ENCODE data around the gene VCAM1.
"Not testable (repeated sequence)": the region's sequence is repeated elsewhere in the genome, so short reads cannot be mapped to it uniquely, and the experiment has no call there.

Gene VCAM1

GRCh38 chr1:100706296-100706695 is 13.2 kb upstream of the VCAM1 start:
- no peaks in the 10 kb centered on the region for H3K4me1 ChIP-seq (ENCODE audit: low read depth, poor library complexity, severe bottlenecking)
- TF ChIP-seq, protein P1, sequence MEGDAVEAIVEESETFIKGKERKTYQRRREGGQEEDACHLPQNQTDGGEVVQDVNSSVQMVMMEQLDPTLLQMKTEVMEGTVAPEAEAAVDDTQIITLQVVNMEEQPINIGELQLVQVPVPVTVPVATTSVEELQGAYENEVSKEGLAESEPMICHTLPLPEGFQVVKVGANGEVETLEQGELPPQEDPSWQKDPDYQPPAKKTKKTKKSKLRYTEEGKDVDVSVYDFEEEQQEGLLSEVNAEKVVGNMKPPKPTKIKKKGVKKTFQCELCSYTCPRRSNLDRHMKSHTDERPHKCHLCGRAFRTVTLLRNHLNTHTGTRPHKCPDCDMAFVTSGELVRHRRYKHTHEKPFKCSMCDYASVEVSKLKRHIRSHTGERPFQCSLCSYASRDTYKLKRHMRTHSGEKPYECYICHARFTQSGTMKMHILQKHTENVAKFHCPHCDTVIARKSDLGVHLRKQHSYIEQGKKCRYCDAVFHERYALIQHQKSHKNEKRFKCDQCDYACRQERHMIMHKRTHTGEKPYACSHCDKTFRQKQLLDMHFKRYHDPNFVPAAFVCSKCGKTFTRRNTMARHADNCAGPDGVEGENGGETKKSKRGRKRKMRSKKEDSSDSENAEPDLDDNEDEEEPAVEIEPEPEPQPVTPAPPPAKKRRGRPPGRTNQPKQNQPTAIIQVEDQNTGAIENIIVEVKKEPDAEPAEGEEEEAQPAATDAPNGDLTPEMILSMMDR (conservative IDR thresholded peaks at IDR 0.05; ENCODE audit: low read depth, low read length), result no peak
- H3K4me2 ChIP-seq, result no peak overlapping the region
- H3K27ac ChIP-seq, result no peak overlapping the region
- no peak overlapping the region for H3K9ac ChIP-seq
- no peaks in the 10 kb centered on the region for H3K27me3 ChIP-seq (ENCODE audit: insufficient read depth, low read depth)
- H3K36me3 ChIP-seq (ENCODE audit: insufficient read depth), result no peaks in the 10 kb centered on the region
- H2AFZ ChIP-seq (ENCODE audit: low read depth), result no peak overlapping the region
- no peaks in the 10 kb centered on the region for H3K79me2 ChIP-seq (ENCODE audit: insufficient read depth, low read depth)
- H4K20me1 ChIP-seq (ENCODE audit: insufficient read depth), result no peaks in the 10 kb centered on the region
- no peak overlapping the region for H3K4me3 ChIP-seq (IDR thresholded peaks at IDR 0.05; ENCODE audit: insufficient read depth, low read depth, low read length)

- Histone ChIP-seq H3K4me2 (no peak overlapping the region), H3K27ac (no peak overlapping the region), H3K4me3 (IDR thresholded peaks at IDR 0.05; ENCODE audit: insufficient read depth, low read depth, low read length) (no peak overlapping the region), H3K36me3 (ENCODE audit: insufficient read depth) (no peaks in the 10 kb centered on the region), H3K9ac (no peak overlapping the region), H3K27me3 (ENCODE audit: insufficient read depth, low read depth) (no peaks in the 10 kb centered on the region), H4K20me1 (ENCODE audit: insufficient read depth) (no peaks in the 10 kb centered on the region), H2AFZ (ENCODE audit: low read depth) (no peak overlapping the region), H3K4me1 (ENCODE audit: low read depth, poor library complexity, severe bottlenecking) (no peaks in the 10 kb centered on the region), H3K79me2 (ENCODE audit: insufficient read depth, low read depth) (no peaks in the 10 kb centered on the region)
- TF ChIP-seq, protein P1 (conservative IDR thresholded peaks at IDR 0.05; ENCODE audit: low read depth, low read length), result no peak
Observed at GRCh38 chr1:100706856-100707255, 12.7 kb upstream of the VCAM1 start.

DNA sequence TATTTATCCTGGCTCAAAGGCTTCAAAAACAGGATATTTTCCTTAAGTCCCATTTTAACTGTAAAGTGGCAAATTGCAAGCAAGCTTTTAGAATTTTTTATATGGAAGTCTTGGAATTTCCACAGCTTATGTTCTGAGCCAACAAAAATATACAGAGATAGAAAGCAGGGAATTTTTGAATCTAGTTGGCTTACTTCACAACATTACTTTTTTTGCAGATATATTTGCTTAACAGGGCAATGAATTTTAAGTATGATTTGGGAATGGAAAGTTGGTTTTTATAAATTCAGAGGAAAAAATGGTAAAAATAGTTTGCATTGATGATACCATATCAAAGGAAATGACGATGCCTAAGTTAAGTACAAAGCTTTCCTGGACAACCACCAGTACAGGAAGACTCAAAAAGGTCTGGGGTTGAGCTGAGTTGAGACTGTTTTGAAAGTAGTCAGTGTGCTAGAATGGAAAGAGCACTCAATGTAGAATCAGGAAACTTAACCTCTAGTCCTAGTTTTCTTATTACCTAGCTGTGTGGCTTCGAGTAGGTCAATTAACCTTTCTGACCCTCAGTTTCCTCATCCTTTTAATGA is 11.0 kb upstream of the VCAM1 start:
- Histone ChIP-seq H3K4me2 (no peak overlapping the region), H2AFZ (ENCODE audit: low read depth) (no peak overlapping the region), H3K4me3 (IDR thresholded peaks at IDR 0.05; ENCODE audit: insufficient read depth, low read depth, low read length) (no peak overlapping the region), H3K79me2 (ENCODE audit: insufficient read depth, low read depth) (no peaks in the 10 kb centered on the region), H4K20me1 (ENCODE audit: insufficient read depth) (no peaks in the 10 kb centered on the region), H3K27ac (no peak overlapping the region), H3K36me3 (ENCODE audit: insufficient read depth) (no peaks in the 10 kb centered on the region), H3K9ac (no peak overlapping the region), H3K4me1 (ENCODE audit: low read depth, poor library complexity, severe bottlenecking) (no peaks in the 10 kb centered on the region), H3K27me3 (ENCODE audit: insufficient read depth, low read depth) (no peaks in the 10 kb centered on the region)
- TF ChIP-seq, protein P1 (conservative IDR thresholded peaks at IDR 0.05; ENCODE audit: low read depth, low read length), result no peak

GRCh38 chr1:100710906-100711682 is 8.4 kb upstream of the VCAM1 start:
- Histone ChIP-seq H3K79me2 (ENCODE audit: insufficient read depth, low read depth) (no peaks in the 10 kb centered on the region), H3K4me2 (no peak overlapping the region), H3K4me1 (ENCODE audit: low read depth, poor library complexity, severe bottlenecking) (no peaks in the 10 kb centered on the region), H4K20me1 (ENCODE audit: insufficient read depth) (no peaks in the 10 kb centered on the region), H3K27ac (no peak overlapping the region), H2AFZ (ENCODE audit: low read depth) (no peak overlapping the region), H3K4me3 (IDR thresholded peaks at IDR 0.05; ENCODE audit: insufficient read depth, low read depth, low read length) (no peak overlapping the region), H3K9ac (no peak overlapping the region), H3K27me3 (ENCODE audit: insufficient read depth, low read depth) (no peaks in the 10 kb centered on the region), H3K36me3 (ENCODE audit: insufficient read depth) (no peaks in the 10 kb centered on the region)
- TF ChIP-seq, protein P1 (conservative IDR thresholded peaks at IDR 0.05; ENCODE audit: low read depth, low read length), result no peak

DNA sequence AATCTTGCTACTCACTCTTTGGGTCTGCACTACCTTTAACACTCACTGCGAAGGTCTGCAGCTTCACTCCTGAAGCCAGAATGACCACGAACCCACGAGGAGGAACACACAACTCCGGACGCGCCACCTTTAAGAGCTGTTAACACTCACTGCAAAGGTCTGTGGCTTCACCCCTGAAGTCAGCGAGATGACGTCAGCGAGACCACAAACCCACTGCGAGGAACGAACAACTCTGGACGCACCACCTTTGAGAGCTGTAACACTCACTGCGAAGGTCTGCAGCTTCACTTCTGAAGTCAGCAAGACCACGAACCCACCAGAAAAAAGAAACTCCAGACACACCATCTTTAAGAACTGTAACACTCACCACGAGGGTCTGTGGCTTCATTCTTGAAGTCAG is 6.5 kb upstream of the VCAM1 start:
- H3K4me3 ChIP-seq (IDR thresholded peaks at IDR 0.05; ENCODE audit: insufficient read depth, low read depth, low read length); H3K36me3 ChIP-seq (ENCODE audit: insufficient read depth); H3K4me2 ChIP-seq; H4K20me1 ChIP-seq (ENCODE audit: insufficient read depth); H3K27ac ChIP-seq; H3K79me2 ChIP-seq (ENCODE audit: insufficient read depth, low read depth); H2AFZ ChIP-seq (ENCODE audit: low read depth); H3K4me1 ChIP-seq (ENCODE audit: low read depth, poor library complexity, severe bottlenecking); H3K9ac ChIP-seq; H3K27me3 ChIP-seq (ENCODE audit: insufficient read depth, low read depth): not testable (repeated sequence)
